ENCODE measurements around the gene APOH. TPM values are rescaled to one million over a fixed set of nuclear protein-coding genes. Genes with fewer than 3 reads are reported as not detected.

The APOH gene
- total RNA-seq, 6 donors from 2014 or later, result 1.3 to 14.2 (median 8.4) TPM; not detected in 1

DNA sequence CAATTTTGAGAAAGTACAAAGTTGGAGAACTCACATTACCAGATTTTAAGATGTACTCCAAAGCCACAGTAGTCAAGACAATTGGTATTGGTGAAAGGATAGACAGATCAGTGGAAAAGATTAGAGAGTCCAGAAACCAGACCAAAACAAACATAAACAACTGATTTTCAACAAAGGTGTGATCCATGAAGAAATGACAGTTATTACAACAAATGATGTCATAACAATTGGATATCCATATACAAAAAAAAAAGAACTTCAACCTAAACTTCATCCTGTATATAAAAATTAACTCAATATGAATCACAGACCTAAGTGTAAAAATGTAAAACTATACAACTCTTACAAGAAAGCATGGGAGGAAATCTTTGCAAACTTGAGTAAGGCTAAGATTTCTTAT lies 45.7 kb downstream of the APOH start:
- no peak for DNase-seq
- TF ChIP-seq POLR2AphosphoS5 (IDR thresholded peaks at IDR 0.05) (no peak), CTCF (IDR thresholded peaks at IDR 0.05) (no peak), POLR2A (IDR thresholded peaks at IDR 0.05) (no peak)
- Histone ChIP-seq H3K4me1 (no peaks in the 10 kb centered on the region), H3K27me3 (no peaks in the 10 kb centered on the region), H3K36me3 (peaks cover 0 to 19% (median 4%) of the 10 kb centered on the region in 4 donors), H3K4me3 (no peak overlapping the region), H3K9me3 (no peaks in the 10 kb centered on the region), H3K27ac (no peak overlapping the region)
- ATAC-seq (ENCODE audit: low FRiP score in 2 of 2), result no peak

DNA sequence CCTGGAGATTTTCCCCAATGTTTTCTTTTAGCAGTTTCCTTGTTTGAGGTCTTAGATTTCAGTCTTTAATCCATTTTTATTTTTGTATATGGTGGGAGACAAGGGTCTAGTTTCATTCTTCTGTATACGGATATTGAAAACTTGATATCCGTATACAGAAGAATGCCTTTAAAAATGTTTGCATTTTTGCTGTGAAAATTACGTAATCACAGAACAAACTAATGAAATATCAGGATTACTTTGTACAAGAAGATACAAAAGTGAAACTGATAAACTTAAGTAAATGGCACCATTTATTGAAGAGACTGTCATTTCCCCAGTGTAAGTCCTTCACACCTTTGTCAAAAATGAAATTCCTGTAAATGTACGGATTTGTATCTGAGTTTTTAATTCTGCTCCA lies 50.6 kb downstream of the APOH start:
- Histone ChIP-seq H3K36me3 (peaks cover 0 to 23% (median 4%) of the 10 kb centered on the region in 4 donors), H3K4me1 (no peaks in the 10 kb centered on the region), H3K27ac (no peak overlapping the region), H3K9me3 (no peaks in the 10 kb centered on the region), H3K27me3 (no peaks in the 10 kb centered on the region), H3K4me3 (no peak overlapping the region)
- WGBS, 2 donors, result 93 to 95% methylated on average over 4 of the region's 4 CpGs
- DNase-seq (no peak), ATAC-seq (ENCODE audit: low FRiP score in 2 of 2) (no peak)
- TF ChIP-seq CTCF (IDR thresholded peaks at IDR 0.05) (no peak), EP300 (IDR thresholded peaks at IDR 0.05) (no peak), POLR2AphosphoS5 (IDR thresholded peaks at IDR 0.05) (no peak)

DNA sequence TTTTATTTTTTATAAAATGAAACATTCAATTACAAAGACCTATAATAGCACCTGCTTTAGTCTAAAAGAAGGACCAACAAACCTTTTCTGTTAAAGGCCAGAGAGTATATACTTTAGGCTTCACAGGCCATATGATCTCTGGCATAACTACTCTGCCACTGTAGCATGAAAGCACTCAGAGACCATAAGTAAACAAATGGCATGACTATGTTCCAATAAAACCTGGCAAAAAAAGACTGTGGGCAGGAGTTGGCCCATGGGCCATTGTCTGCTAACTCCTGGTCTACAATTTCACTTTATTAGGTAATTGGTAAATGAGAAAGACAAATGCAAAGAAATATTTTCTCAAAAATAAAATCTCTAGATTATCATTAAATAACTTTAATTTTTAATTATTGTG lies 52.2 kb downstream of the APOH start:
- Histone ChIP-seq H3K27me3 (no peaks in the 10 kb centered on the region), H3K9me3 (no peaks in the 10 kb centered on the region), H3K4me3 (no peak overlapping the region), H3K36me3 (peaks cover 0 to 15% (median 4%) of the 10 kb centered on the region in 4 donors), H3K27ac (no peak overlapping the region), H3K4me1 (no peaks in the 10 kb centered on the region)
- no peak for ATAC-seq (ENCODE audit: low FRiP score in 2 of 2)
- TF ChIP-seq EP300 (IDR thresholded peaks at IDR 0.05) (no peak), CTCF (IDR thresholded peaks at IDR 0.05) (no peak), POLR2A (IDR thresholded peaks at IDR 0.05) (no peak), POLR2AphosphoS5 (IDR thresholded peaks at IDR 0.05) (no peak)
- no peak for DNase-seq

GRCh38 chr17:66175892-66176291 lies 53.3 kb downstream of the APOH start:
- WGBS, 2 donors, result 27 to 49% methylated on average over 1 of the region's 1 CpG
- Histone ChIP-seq H3K27me3 (no peaks in the 10 kb centered on the region), H3K4me3 (no peak overlapping the region), H3K9me3 (no peaks in the 10 kb centered on the region), H3K4me1 (no peaks in the 10 kb centered on the region), H3K27ac (no peak overlapping the region), H3K36me3 (peaks cover 0 to 9% (median 0%) of the 10 kb centered on the region in 4 donors)
- DNase-seq (no peak), ATAC-seq (ENCODE audit: low FRiP score in 2 of 2) (no peak)
- TF ChIP-seq EP300 (IDR thresholded peaks at IDR 0.05) (no peak), CTCF (IDR thresholded peaks at IDR 0.05) (no peak), POLR2A (IDR thresholded peaks at IDR 0.05) (no peak), POLR2AphosphoS5 (IDR thresholded peaks at IDR 0.05) (no peak)

DNA sequence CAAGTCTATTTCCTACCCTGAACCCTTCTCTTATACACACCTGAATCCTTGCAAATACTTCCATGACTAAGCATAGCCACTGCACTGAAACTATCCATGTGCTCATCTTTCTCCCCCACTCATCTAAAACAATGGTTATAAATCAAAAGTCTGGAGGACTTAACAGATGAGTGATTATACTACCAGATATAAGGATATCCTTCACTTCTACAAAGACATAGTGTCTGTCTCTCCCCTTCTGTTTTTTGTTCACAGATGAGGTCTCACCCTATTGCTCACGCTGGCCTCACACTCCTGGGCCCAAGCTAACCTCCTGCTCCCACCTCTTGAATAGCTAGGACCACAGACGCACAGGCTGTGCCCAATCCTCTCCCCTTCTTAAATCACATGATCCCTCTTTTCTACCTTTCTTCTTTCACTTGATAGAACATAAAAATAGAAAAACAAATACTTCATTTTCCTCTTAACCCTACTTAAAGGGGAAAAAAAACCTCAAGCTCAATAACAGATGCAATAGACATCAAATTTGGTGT lies 56.5 kb downstream of the APOH start:
- WGBS, 2 donors, result 34 to 65% methylated on average over 2 of the region's 2 CpGs
- ATAC-seq (ENCODE audit: low FRiP score in 2 of 2), result no peak

More for the DNA sequence above, 56.5 kb downstream of the APOH start:
- peaks cover 0 to 15% (median 0%) of the 10 kb centered on the region in 4 donors for H3K36me3 ChIP-seq
- H3K4me3 ChIP-seq, result no peak overlapping the region
- no peaks in the 10 kb centered on the region for H3K9me3 ChIP-seq
- TF ChIP-seq EP300 (IDR thresholded peaks at IDR 0.05), result no peak
- TF ChIP-seq CTCF (IDR thresholded peaks at IDR 0.05), result no peak
- no peak for TF ChIP-seq POLR2AphosphoS5 (IDR thresholded peaks at IDR 0.05)
- no peak for TF ChIP-seq POLR2A (IDR thresholded peaks at IDR 0.05)
- no peaks in the 10 kb centered on the region for H3K27me3 ChIP-seq
- H3K27ac ChIP-seq, result no peak overlapping the region
- no peak for DNase-seq
- no peaks in the 10 kb centered on the region for H3K4me1 ChIP-seq

Data from upper lobe of left lung (tissue), 6 donors.